ENCODE results near the gene ASAP2.

The ASAP2 gene

GRCh38 chr2:9347411-9347881, 140.8 kb downstream of the ASAP2 start:
- no peak for DNase-seq (ENCODE audit: low spot score)

GRCh38 chr2:9354318-9354717, 147.7 kb downstream of the ASAP2 start:
- DNase-seq (ENCODE audit: low spot score): no peak

GRCh38 chr2:9355270-9355669, 148.7 kb downstream of the ASAP2 start:
- no peak for DNase-seq (ENCODE audit: low spot score)

GRCh38 chr2:9355716-9356115, 149.1 kb downstream of the ASAP2 start:
- no peak for DNase-seq (ENCODE audit: low spot score)

- no peak for DNase-seq (ENCODE audit: low spot score)
Measured at GRCh38 chr2:9356261-9356660, 149.6 kb downstream of the ASAP2 start.

- DNase-seq (ENCODE audit: low spot score): no peak
Measured at GRCh38 chr2:9358846-9359245, 152.2 kb downstream of the ASAP2 start.

- no peak for DNase-seq (ENCODE audit: low spot score)
Measured at GRCh38 chr2:9359463-9359862, 152.9 kb downstream of the ASAP2 start.

- DNase-seq (ENCODE audit: low spot score): no peak
Measured at GRCh38 chr2:9360110-9360509, 153.5 kb downstream of the ASAP2 start.

- no peak for DNase-seq (ENCODE audit: low spot score)
Measured at GRCh38 chr2:9360701-9361100, 154.1 kb downstream of the ASAP2 start.

GRCh38 chr2:9364373-9364772, 157.8 kb downstream of the ASAP2 start:
- DNase-seq (ENCODE audit: low spot score): no peak

GRCh38 chr2:9364791-9365497, 158.3 kb downstream of the ASAP2 start:
- DNase-seq (ENCODE audit: low spot score): no peak

GRCh38 chr2:9365498-9366019, 158.9 kb downstream of the ASAP2 start:
- DNase-seq (ENCODE audit: low spot score): no peak

GRCh38 chr2:9366026-9366425, 159.4 kb downstream of the ASAP2 start:
- DNase-seq (ENCODE audit: low spot score): no peak

GRCh38 chr2:9370746-9371145, 164.1 kb downstream of the ASAP2 start:
- DNase-seq (ENCODE audit: low spot score): no peak

- DNase-seq (ENCODE audit: low spot score): no peak
Measured at GRCh38 chr2:9373047-9373446, 166.4 kb downstream of the ASAP2 start.

- no peak for DNase-seq (ENCODE audit: low spot score)
Measured at GRCh38 chr2:9373476-9373875, 166.9 kb downstream of the ASAP2 start.

- no peak for DNase-seq (ENCODE audit: low spot score)
Measured at GRCh38 chr2:9374071-9374730, 167.6 kb downstream of the ASAP2 start.

GRCh38 chr2:9375857-9376428, 169.3 kb downstream of the ASAP2 start:
- DNase-seq (ENCODE audit: low spot score): no peak

- DNase-seq (ENCODE audit: low spot score): no peak
Measured at GRCh38 chr2:9377461-9378097, 171.0 kb downstream of the ASAP2 start.

GRCh38 chr2:9378433-9379390, 172.1 kb downstream of the ASAP2 start:
- DNase-seq (ENCODE audit: low spot score): no peak

- no peak for DNase-seq (ENCODE audit: low spot score)
Measured at GRCh38 chr2:9379391-9379755, 172.8 kb downstream of the ASAP2 start.
